ENCODE measurements around the gene TRMT44. TPM values are rescaled to one million over a fixed set of nuclear protein-coding genes. Genes with fewer than 3 reads are reported as not detected.

Gene TRMT44
- polyA plus RNA-seq, 1 donor (not counting 4 experiments of a cell fraction or from before 2014, with no cell fraction given) = 8.8 TPM

DNA sequence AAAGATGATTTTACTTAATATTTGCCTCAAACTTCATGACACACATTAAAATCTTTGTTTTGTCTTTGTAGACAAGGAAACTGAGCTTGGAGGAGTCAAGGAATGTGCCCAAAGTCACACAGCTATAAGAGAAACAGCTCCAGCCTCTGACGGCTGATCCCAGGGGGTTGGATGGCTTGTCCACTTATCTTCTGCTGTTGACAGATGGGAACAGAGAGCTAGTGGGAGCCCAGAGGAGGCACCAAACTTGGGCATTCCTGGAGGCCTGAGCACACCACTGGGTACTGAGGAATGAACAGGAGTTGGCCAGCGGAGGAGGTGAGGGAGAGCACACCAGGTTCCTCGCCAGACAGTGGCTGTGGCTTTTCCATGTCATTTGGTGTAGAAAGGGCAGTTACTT lies 83.2 kb downstream of the TRMT44 start:
- Histone ChIP-seq H3K9me3 (ENCODE audit: control insufficient read depth, low read depth, low read length) (no peaks in the 10 kb centered on the region), H3K4me2 (ENCODE audit: control insufficient read depth, extremely low read depth, insufficient read depth, low read depth, low read length) (no peak overlapping the region), H3K36me3 (ENCODE audit: control insufficient read depth in 2 of 2, extremely low read depth in 1 of 2, insufficient read depth in 2 of 2, low read length in 2 of 2) (no peaks in the 10 kb centered on the region), H3K9me1 (ENCODE audit: control insufficient read depth, extremely low read depth, insufficient read depth, low read length) (no peaks in the 10 kb centered on the region), H3K4me3 (ENCODE audit: control insufficient read depth in 2 of 3, extremely low read depth in 1 of 3, insufficient read depth in 2 of 3, low read depth in 1 of 3, low read length in 3 of 3) (no peak overlapping the region), H3K27me3 (ENCODE audit: control insufficient read depth, extremely low read depth, insufficient read depth, low read length) (no peaks in the 10 kb centered on the region), H3K4me1 (ENCODE audit: control insufficient read depth, extremely low read depth, insufficient read depth, low read length) (no peaks in the 10 kb centered on the region), H4K20me1 (ENCODE audit: control insufficient read depth, extremely low read depth, insufficient read depth, low read length) (no peaks in the 10 kb centered on the region), H3K27ac (ENCODE audit: control insufficient read depth, insufficient read depth, low read length) (no peak overlapping the region), H2AFZ (ENCODE audit: control insufficient read depth, low read length) (no peak overlapping the region), H3K9ac (ENCODE audit: control insufficient read depth, extremely low read depth, insufficient read depth, low read length) (no peak overlapping the region), H3K79me2 (ENCODE audit: control insufficient read depth, insufficient read depth, low read length) (no peaks in the 10 kb centered on the region)
- TF ChIP-seq EZH2 (IDR thresholded peaks at IDR 0.05; ENCODE audit: low read length) = no peak
- TF ChIP-seq, protein P1, sequence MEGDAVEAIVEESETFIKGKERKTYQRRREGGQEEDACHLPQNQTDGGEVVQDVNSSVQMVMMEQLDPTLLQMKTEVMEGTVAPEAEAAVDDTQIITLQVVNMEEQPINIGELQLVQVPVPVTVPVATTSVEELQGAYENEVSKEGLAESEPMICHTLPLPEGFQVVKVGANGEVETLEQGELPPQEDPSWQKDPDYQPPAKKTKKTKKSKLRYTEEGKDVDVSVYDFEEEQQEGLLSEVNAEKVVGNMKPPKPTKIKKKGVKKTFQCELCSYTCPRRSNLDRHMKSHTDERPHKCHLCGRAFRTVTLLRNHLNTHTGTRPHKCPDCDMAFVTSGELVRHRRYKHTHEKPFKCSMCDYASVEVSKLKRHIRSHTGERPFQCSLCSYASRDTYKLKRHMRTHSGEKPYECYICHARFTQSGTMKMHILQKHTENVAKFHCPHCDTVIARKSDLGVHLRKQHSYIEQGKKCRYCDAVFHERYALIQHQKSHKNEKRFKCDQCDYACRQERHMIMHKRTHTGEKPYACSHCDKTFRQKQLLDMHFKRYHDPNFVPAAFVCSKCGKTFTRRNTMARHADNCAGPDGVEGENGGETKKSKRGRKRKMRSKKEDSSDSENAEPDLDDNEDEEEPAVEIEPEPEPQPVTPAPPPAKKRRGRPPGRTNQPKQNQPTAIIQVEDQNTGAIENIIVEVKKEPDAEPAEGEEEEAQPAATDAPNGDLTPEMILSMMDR (optimal IDR thresholded peaks at IDR 0.05 in 1 of 3, IDR thresholded peaks at IDR 0.05 in 1 of 3, conservative IDR thresholded peaks at IDR 0.05 in 1 of 3; ENCODE audit: extremely low read depth in 1 of 3, insufficient read depth in 2 of 3, low read length in 3 of 3) = no peak
- DNase-seq (ENCODE audit: low read depth, low spot score) (no peak), FAIRE-seq (no peak)
- dilution Hi-C loops (cut with MboI; ENCODE audit: extremely low pct_ligation_motif_present, low sequenced_read_pairs) = no loop called here

DNA sequence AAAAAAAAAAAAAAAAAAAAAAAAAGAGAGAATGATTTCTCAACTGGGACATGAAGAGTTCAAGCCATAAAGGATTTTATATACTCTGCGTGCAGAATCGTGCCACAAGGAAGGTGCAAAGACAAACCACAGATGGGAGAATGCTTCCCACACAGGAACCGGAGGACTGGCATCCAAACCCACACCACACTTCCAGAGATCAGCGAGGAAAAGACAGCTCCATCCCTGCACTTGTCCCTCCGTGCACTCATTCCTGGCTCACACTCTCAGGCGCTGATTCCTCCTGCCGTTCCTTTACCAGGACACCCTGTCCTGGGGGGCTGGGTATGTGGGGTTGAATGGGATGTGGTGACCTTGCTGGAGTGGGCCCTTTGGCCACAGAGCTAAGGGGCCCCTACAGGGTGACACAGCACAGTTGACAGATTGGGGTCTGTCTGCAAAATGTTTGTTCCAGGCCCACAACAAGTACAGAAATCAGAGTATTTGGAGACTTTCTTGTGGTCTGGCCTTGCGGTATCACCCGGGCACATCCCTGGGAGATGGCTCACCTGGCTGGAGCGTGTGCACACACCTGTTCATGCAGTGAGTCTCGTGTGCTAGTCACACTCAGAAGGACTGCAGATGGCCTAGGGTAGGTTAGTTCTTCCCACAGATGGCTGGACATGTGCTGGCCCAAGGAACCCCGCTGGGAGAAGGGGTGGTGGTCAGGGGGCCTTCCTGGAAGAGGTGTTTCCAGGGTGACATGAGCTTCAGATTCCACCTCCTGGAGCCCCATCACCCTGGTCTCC lies 84.2 kb downstream of the TRMT44 start:
- H3K4me3 ChIP-seq (ENCODE audit: control insufficient read depth in 2 of 3, extremely low read depth in 1 of 3, insufficient read depth in 2 of 3, low read depth in 1 of 3, low read length in 3 of 3) = no peak overlapping the region
- H3K9ac ChIP-seq (ENCODE audit: control insufficient read depth, extremely low read depth, insufficient read depth, low read length) = no peak overlapping the region
- no peaks in the 10 kb centered on the region for H3K9me1 ChIP-seq (ENCODE audit: control insufficient read depth, extremely low read depth, insufficient read depth, low read length)
- H3K9me3 ChIP-seq (ENCODE audit: control insufficient read depth, low read depth, low read length) = no peaks in the 10 kb centered on the region
- TF ChIP-seq EZH2 (IDR thresholded peaks at IDR 0.05; ENCODE audit: low read length) = no peak
- TF ChIP-seq, protein P1 (optimal IDR thresholded peaks at IDR 0.05 in 1 of 3, IDR thresholded peaks at IDR 0.05 in 1 of 3, conservative IDR thresholded peaks at IDR 0.05 in 1 of 3; ENCODE audit: extremely low read depth in 1 of 3, insufficient read depth in 2 of 3, low read length in 3 of 3) = no peak
- H3K27ac ChIP-seq (ENCODE audit: control insufficient read depth, insufficient read depth, low read length) = no peak overlapping the region
- no peaks in the 10 kb centered on the region for H3K36me3 ChIP-seq (ENCODE audit: control insufficient read depth in 2 of 2, extremely low read depth in 1 of 2, insufficient read depth in 2 of 2, low read length in 2 of 2)
- DNase-seq (ENCODE audit: low read depth, low spot score) (no peak), FAIRE-seq (no peak)
- H3K27me3 ChIP-seq (ENCODE audit: control insufficient read depth, extremely low read depth, insufficient read depth, low read length) = no peaks in the 10 kb centered on the region
- H3K4me1 ChIP-seq (ENCODE audit: control insufficient read depth, extremely low read depth, insufficient read depth, low read length) = no peaks in the 10 kb centered on the region
- no peak overlapping the region for H2AFZ ChIP-seq (ENCODE audit: control insufficient read depth, low read length)
- dilution Hi-C loops (cut with MboI; ENCODE audit: extremely low pct_ligation_motif_present, low sequenced_read_pairs) = no loop called here
- H4K20me1 ChIP-seq (ENCODE audit: control insufficient read depth, extremely low read depth, insufficient read depth, low read length) = no peaks in the 10 kb centered on the region
- H3K79me2 ChIP-seq (ENCODE audit: control insufficient read depth, insufficient read depth, low read length) = no peaks in the 10 kb centered on the region
- no peak overlapping the region for H3K4me2 ChIP-seq (ENCODE audit: control insufficient read depth, extremely low read depth, insufficient read depth, low read depth, low read length)
